Right cardiac atrium (tissue), 5 donors: ENCODE data around the gene PHF8. TPM values are rescaled to one million over a fixed set of nuclear protein-coding genes. Genes with fewer than 3 reads are reported as not detected.
A peak's percentile ranks its signal among the peaks of the same experiment; 100 is the strongest.

Experiments used
- ATAC-seq, 2 donors: fragments of 200-7000 bp; cut with Tn5 transposase; one replicate each; pipeline versions ENCODE4 v1.8.0 to v1.9.1; 2020; ENCODE audit warnings: moderate library complexity in 2 of 2, mild to moderate bottlenecking in 1 of 2
- DNase-seq, 3 donors: peaks; one replicate each; pipeline ENCODE4 v3.0.0-alpha.2; 2020
- H3K27ac ChIP-seq: one replicate; pipeline ENCODE4 v1.5.1; 2013; ENCODE audit warnings: mild to moderate bottlenecking, low read length, control low read depth, moderate library complexity
- H3K27me3 ChIP-seq: one replicate; pipeline ENCODE4 v1.6.1; 2013; ENCODE audit not compliant: control insufficient read depth, insufficient read depth
- H3K4me1 ChIP-seq: one replicate; pipeline ENCODE4 v1.6.1; 2013; ENCODE audit warnings: low read length; ENCODE audit not compliant: control insufficient read depth, insufficient read depth
- H3K4me3 ChIP-seq: one replicate; pipeline ENCODE4 v1.5.1; 2013; ENCODE audit warnings: low read length, control low read depth
- H3K9me3 ChIP-seq: one replicate; pipeline ENCODE4 v1.6.1; 2013; ENCODE audit warnings: low read length; ENCODE audit not compliant: control insufficient read depth
- WGBS: extraction: QIAGEN DNeasy Blood & Tissue Kit; methylation state at CpG from one replicate; pipeline ENCODE4 v1.1.7; 2013; 5-methylcytosine and 5-hydroxymethylcytosine counted together
- intact Hi-C, 4 donors: fragments of 100-400 bp; cut with DNase I; formaldehyde crosslinking; loops; one replicate each; pipeline versions ENCODE4 v1.11.0 to v1.14.0; 2022 to 2023
- polyA plus RNA-seq: library from polyadenylated mRNA; stranded (reverse); fragments of 200-250 nt; gene quantifications from one replicate; pipeline ENCODE4 v1.2.3, GENCODE V29; 2013
- total RNA-seq, 4 donors: library from RNA; stranded (reverse); fragmentation: NEBNext Ultra II Directional; extraction: Animal tissue kit (Norgen Biotek cat#: 25700); gene quantifications; one replicate each; pipeline ENCODE4 v1.2.1, GENCODE V29; 2021
- donor health status: healthy with polysubstance abuse.
- donor health status: DM: no; HTN: yes; CAD: no.
- donor health status: DM: no; HTN: no; CAD: no.
- donor health status: DM: no; HTN: yes; CAD: no; lungs with severe emphysema.
- donor health status: DM: yes; HTN: yes; CAD: no.

Gene PHF8
- total and polyA plus RNA-seq, 5 donors, result 6.0 to 13.8 (median 13.5) TPM

DNA sequence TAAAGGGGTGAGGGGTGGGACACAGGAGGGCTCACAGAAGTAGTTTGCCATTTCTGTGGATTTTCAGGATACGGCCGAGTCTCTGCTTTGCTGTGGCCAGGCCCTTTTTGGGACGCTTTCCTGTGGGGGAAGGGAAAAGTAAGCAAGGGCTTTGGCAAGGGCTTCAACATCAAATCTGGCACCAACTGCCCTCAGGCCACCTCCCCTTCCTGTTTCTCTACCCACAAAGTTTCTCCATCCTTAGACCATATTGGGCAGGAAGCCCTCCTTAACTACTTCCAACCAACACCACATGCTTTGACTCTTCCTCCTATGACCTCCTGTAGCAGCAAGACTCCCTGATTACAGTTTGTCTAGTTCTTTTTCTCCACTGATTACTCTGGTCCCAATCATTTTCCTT, 105.1 kb downstream of the PHF8 start:
- ATAC-seq, result peak in 1 of 2 donors; percentile 60
- Histone ChIP-seq H3K4me3 (no peak overlapping the region), H3K27me3 (no peaks in the 10 kb centered on the region), H3K4me1 (no peaks in the 10 kb centered on the region), H3K9me3 (no peaks in the 10 kb centered on the region), H3K27ac (no peak overlapping the region)
- peak in 1 of 3 donors; percentile 14 for DNase-seq
- 60% methylated on average over 3 of the region's 3 CpGs for WGBS
- intact Hi-C loops, result no loop called here

DNA sequence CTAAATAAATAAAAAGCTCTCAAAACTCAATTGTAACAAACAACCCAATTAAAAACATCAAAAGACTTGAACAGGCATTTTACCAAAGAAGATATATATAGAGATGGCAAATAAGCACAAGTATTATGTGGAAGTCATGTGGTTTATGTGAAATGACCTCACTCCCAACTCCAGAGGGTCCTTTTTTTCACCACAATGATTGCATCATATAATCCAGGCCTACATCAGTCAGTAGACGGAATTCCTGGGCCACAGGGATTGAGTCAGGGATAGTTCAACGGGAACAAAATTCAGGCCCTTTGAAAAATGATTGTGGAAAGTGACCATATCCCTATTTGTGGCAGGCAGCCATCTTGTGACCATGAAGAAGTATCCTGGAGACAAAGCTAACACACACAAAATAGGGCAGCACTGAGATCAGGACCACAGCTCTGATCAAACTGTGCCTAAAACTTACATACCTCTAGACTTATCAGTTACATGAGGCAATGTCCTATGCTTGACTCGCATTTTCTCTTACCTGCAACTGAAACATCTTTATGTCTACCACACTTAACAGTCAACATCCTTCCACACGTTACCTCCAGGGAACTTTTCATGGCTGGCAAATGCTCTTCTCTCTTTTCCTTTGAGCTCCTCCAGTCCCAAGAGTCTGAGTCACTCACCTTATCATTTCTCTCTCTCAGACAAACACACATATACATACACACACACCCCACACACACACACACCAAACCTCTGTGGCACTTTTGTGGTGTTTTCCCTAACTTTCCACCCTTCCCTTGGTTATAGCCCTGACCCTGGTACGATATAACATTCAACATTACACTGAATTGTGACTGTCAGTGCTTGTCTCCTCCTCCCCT, 113.5 kb downstream of the PHF8 start:
- 81% methylated on average over 5 of the region's 5 CpGs for WGBS
- no peaks in the 10 kb centered on the region for H3K9me3 ChIP-seq
- no peak for DNase-seq
- H3K4me1 ChIP-seq, result no peaks in the 10 kb centered on the region
- no peaks in the 10 kb centered on the region for H3K27me3 ChIP-seq
- intact Hi-C loops, result no loop called here
- ATAC-seq, result no peak
- no peak overlapping the region for H3K4me3 ChIP-seq
- H3K27ac ChIP-seq, result no peak overlapping the region

DNA sequence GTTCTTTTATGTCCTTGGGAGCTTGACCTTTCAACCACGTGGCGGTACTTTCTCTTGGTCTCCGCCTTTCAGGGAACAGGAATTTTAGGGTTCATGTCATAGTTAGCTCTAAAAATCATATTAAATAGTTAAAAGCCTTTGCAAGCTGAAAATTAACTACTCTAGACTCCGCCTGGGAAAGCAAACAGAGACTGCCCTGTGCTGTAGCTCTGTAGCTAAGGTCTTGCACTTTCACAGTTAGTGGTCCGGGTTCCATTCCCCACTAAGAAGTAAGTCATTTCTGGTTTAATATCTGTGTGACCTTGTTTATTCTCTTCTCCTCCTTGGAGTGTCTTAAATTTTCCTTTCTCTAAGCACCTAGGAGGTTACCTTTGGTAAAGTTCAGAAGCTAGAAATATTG, 118.2 kb downstream of the PHF8 start:
- H3K27me3 ChIP-seq, result no peaks in the 10 kb centered on the region
- H3K4me1 ChIP-seq, result no peaks in the 10 kb centered on the region
- DNase-seq (no peak), ATAC-seq (no peak)
- H3K27ac ChIP-seq, result no peak overlapping the region
- no peak overlapping the region for H3K4me3 ChIP-seq
- 80% methylated on average over 5 of the region's 5 CpGs for WGBS
- intact Hi-C loops, result no loop called here
- no peaks in the 10 kb centered on the region for H3K9me3 ChIP-seq

DNA sequence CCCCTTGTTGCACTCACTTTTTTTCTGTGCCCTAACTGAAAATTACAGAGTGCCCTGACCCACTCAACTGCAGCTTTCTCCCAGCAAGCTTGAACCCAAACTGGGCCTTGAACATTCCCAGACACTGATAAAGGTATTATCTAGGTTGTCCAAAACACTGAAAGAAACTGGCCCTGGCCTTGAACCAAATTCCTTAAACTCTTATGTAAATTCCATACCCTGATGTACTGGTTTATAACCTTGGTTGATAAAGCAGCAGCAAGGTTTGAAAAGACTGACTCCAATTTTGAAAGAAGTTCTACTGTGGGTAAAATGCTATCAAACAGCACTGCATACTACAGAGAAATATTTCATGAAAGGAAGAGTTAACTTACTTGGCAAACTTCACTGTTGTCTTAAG, 125.6 kb downstream of the PHF8 start:
- Histone ChIP-seq H3K27me3 (no peaks in the 10 kb centered on the region), H3K27ac (no peak overlapping the region), H3K4me1 (no peaks in the 10 kb centered on the region), H3K4me3 (no peak overlapping the region), H3K9me3 (no peaks in the 10 kb centered on the region)
- no peak for ATAC-seq
- DNase-seq, result no peak
- intact Hi-C loops, result no loop called here

DNA sequence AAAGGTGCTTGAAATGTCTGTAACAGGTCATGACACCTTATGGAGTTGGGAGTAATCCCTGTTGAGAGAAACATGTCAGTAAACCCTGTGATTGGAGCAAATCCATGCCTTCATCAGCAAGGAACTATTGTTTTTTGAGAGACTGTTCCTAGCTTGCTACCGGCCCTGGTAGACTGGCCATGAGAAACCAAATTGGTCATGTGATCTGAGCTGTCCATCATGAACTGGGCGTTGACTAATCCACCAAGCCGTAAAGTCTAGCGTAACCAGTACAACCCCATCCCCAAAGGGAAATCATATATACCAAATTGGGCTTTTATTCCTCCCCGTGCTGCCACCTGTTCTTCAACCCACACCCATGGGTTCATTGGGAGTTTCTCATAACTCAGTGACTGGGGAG, 143.7 kb downstream of the PHF8 start:
- H3K9me3 ChIP-seq, result no peaks in the 10 kb centered on the region
- H3K27ac ChIP-seq, result no peak overlapping the region
- H3K4me1 ChIP-seq, result no peaks in the 10 kb centered on the region
- DNase-seq (no peak), ATAC-seq (no peak)
- no peak overlapping the region for H3K4me3 ChIP-seq
- WGBS, result 87% methylated on average over 5 of the region's 5 CpGs
- H3K27me3 ChIP-seq, result no peaks in the 10 kb centered on the region
- intact Hi-C loops, result no loop called here

DNA sequence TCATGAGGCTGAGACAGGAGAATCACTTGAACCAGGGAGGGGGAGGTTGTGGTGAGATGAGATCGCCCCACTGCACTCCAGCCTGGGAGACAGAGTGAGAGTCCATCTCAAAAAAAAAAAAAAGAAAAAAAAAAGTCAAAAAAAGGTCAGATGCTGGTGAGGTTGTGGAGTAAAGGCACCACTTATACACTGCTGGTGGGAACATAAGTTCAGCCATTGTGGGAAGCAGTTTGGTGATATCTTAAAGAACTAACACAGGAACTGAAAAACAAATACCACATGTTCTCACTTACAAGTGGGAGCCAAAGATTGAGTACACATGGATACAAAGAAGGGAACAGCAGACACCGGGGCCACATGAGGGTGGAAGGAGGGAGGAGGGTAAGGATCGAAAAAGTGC, 149.0 kb downstream of the PHF8 start:
- H3K27me3 ChIP-seq, result no peaks in the 10 kb centered on the region
- no peak for DNase-seq
- no peaks in the 10 kb centered on the region for H3K9me3 ChIP-seq
- intact Hi-C loops, result no loop called here
- H3K4me1 ChIP-seq, result no peaks in the 10 kb centered on the region
- WGBS, result 86% methylated on average over 3 of the region's 3 CpGs
- no peak overlapping the region for H3K4me3 ChIP-seq
- ATAC-seq, result no peak
- H3K27ac ChIP-seq, result no peak overlapping the region

Other genes with a start within 250 kb of the PHF8 start
- gene FAM120C, start 138.8 kb upstream of the PHF8 start, total RNA-seq, result 1 to 10 TPM; 6.8 to 9.8 (median 8.1) TPM
- gene FAM120C, start 138.8 kb upstream of the PHF8 start, polyA plus RNA-seq, result 3.0 TPM